Kasumi-1 (cell line): Measurements from ENCODE around the gene SLAMF7.
A peak's percentile ranks its signal among the peaks of the same experiment; 100 is the strongest.

Experiments used
- DNase-seq, 2 experiments: peaks; one replicate each; lab custom pipeline; 2025; lab: John Stamatoyannopoulos, UW

The SLAMF7 gene

DNA sequence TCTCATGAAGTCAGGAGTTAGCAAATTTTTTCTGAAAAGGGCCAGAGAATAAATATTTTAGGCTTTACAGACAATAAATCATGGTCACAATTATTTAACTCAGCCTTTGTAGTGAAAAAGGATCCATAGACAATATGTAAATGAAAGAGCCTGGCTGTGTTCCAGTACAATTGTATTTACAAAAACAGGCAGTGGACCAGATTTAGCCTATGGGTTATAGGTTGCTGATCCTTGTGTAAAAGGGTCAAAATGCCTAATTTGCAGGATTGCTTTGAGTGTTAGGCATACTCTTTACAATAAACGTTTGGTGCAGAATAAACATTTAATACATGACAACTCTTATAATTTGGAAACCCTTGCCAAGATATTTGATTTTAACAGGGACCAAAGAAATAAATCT lies 6.5 kb downstream of the SLAMF7 start:
- no peak for DNase-seq

DNA sequence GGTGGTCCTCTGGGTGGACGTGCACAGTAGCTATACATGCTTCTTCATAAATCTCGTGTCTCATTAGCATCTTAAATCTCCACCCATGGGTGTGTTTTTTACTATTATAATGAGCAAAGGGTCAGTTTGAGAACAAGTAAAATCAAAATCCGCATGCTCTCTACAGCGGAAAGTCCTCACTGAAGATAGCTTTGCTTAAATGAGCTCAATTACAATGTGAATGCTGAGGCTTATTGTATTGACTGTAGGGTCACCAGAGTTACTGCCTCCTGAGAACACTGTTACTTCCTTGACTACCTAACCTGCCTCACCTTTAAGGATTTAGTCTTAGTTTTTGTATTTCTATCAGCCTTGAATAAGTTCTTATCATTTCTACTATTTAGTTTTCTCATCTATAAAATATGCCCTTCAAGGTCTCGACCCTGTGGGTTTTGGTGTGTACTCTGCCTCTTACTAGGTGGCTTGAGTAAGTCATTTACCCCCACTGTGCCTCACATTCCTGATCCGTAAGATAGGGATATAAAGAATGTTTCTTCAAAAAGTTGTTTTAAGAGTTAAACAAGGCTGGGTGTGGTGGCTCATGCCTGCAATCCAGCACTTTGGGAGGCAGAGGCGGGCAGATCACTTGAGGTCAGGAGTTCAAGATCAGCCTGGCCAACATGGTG lies 7.9 kb downstream of the SLAMF7 start:
- no peak for DNase-seq

DNA sequence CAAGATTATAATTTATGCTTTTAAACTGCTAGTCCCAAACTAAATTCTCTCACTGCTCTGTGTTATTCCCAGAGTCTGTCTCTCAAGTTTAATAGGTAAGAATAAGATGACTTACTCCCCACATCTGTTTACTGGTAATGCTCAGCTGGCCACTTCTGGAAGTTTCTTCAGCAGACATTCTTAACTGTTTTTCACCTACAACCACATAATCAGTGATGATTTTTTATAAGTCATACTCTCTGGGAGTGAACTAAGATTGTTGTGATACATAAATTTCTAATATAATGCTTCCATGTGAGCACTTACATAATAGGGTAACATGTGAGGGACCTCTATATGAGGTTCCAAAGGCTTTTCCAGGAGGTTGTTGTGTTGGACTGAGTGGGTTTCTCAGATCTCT lies 8.7 kb downstream of the SLAMF7 start:
- no peak for DNase-seq

DNA sequence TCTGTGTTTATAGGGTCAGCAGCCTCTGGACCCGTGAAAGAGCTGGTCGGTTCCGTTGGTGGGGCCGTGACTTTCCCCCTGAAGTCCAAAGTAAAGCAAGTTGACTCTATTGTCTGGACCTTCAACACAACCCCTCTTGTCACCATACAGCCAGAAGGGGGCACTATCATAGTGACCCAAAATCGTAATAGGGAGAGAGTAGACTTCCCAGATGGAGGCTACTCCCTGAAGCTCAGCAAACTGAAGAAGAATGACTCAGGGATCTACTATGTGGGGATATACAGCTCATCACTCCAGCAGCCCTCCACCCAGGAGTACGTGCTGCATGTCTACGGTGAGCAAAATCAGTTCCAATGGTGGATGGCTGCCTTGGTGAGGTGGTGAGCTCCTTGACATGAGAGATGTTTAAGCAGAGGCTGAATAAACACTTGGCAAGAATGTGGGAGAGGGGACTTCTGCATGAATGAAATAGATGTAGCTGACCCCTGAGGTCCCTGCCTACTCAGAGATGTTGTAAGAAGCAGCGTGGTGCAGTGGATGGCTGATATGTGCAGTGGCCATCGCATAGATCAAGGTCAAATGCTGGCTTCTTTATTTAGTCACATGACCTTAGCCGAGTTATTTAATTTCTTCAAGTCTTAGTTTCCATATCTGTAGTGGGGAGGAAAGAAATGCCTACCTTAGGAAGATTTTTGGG lies 9.3 kb downstream of the SLAMF7 start:
- no peak for DNase-seq

DNA sequence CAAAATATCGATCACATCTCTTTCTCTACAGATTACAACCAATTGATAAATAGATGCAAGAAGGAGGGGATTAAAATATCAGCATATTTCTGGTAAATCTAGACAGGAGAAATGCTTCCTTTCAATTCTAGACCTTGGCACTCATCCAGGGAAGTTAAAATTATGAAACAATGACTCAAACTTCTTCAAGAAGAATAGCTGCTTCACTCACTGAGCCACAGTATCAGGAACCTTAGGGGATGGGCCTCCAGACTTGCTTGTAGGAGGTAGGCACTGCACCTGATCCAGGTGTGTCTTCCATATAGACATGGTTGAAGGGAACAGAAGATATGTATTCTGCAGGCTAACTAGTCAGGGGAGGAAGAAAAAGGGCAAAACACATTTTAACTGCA lies 9.8 kb downstream of the SLAMF7 start:
- DNase-seq, result peak; percentile 12 to 36

DNA sequence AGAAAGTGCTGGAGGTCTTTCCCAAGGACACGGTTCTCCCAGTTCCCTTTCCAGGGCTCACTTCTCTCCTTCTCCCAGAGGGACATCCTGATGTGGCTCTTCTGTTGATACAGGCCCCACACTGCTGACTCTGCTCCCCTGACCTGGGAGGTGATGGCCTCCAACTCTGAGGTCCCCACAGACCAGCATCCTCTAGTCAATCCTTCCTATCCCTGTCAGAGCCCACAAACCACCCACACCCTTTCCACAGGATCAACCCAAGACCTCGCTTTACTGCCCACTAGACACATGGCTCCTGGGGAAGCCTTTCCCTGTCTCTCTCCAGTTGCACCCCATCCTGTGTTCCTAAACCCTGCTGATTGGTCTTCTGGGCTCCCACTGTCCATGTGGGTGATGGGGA lies 11.6 kb downstream of the SLAMF7 start:
- no peak for DNase-seq

DNA sequence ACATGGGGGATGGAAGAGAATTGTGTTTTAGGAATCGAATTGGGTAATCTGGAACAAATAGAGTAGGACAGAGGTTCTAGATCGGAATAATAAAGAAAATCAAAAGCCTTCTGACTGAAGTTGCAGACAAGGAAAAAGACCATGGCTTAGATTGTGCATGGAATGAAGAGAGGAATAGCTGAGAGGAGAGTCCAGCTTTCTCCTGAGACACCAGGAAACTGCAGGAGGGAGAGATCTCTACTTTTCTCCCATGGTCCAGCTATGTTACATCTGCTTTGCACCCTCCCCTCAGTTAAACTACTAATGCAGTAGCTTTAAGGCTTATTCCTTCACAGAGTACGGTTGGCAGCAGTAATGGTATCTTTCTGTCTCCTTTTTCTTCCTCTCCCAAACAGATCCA lies 13.4 kb downstream of the SLAMF7 start:
- DNase-seq, result no peak

DNA sequence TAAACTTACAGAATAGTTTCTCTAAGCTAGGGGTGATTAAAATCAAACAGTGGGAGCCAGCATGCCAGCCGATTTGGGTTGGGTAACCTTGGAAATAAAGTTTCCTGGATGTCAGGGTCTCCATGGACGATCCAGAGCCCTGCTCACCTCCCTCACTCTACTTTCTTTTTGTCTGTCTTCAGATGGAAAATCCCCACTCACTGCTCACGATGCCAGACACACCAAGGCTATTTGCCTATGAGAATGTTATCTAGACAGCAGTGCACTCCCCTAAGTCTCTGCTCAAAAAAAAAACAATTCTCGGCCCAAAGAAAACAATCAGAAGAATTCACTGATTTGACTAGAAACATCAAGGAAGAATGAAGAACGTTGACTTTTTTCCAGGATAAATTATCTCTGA lies 13.9 kb downstream of the SLAMF7 start:
- no peak for DNase-seq

DNA sequence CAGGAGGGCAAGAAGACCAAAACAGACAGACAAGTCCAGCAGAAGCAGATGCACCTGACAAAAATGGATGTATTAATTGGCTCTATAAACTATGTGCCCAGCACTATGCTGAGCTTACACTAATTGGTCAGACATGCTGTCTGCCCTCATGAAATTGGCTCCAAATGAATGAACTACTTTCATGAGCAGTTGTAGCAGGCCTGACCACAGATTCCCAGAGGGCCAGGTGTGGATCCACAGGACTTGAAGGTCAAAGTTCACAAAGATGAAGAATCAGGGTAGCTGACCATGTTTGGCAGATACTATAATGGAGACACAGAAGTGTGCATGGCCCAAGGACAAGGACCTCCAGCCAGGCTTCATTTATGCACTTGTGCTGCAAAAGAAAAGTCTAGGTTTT lies 14.5 kb downstream of the SLAMF7 start:
- DNase-seq, result no peak

DNA sequence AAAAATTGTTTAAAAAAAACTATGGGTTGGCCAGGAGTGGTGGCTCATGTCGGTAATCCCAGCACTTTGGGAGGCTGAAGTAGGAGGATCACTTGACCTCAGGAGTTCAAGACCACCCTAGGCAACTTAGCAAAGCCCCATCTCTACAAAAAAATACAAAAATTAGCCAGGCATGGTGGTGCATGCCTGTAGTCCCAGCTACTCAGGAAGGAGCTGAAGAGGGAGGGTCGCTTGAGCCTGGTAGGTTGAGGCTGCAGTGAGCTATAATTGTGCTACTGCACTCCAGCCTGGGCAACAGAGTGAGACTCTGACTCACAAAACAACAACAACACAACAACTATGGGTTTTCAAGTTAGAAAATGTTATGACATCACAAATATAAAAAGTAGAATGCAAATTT lies 16.4 kb downstream of the SLAMF7 start:
- DNase-seq, result no peak

DNA sequence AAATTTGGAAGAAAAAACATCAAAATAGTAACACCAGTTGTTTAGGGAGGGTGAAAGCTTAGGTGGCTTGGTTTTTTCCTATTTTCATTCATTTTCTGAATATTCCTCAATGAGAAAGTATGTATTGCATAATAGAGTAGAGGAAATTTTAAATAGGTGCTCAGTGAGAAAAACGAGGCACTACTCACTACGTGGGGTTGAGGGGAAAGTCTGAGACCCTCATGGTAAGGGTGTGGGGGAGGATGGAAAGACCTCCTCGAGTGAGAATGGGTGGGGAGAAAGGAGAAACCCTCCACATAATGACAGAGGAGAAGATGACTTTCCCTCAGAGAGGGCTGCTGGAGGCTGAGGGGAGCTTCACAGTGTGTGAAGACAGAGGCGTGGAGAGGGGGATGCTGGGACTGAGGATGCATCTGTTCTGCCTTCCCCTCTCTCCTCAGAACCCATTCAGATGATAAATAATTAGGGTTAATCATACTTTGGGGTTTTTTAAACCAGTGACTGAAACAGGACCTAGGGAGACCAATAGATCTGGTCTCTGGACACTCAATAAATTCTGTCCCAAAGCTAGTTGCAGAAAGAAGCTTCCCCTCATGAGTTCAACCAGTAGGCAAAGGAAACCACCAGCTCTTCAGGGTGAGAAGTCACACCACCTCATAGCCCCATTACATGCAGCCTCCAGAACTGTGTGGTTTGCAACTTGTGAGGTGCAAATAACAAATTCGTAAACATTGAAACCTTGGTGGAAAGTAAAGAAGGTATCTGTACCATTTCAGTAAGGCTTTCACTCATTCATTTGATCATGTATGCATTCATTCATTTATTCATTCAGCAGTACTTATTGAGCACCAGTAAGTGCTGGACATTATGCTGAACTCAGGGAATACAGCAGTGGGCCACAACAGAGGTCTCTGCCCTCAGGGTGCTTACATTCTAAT lies 17.1 kb downstream of the SLAMF7 start:
- DNase-seq, result no peak

DNA sequence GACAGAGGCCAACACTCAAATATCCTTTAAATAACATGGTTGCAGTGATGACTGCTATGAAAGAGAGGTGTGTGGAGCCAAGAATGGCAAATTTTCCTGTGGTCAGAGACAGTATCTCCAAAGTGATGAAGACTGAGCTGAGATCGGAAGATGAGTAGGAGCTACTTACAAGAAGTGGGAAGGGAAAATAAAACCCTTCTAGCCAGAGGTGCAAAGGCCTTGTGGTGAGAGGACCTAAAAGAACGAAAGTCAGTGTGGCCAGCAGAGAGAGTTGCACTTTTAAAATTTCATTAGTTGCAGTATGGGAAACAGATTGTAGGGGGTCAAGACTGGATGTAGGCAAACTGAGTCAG lies 17.8 kb downstream of the SLAMF7 start:
- no peak for DNase-seq

DNA sequence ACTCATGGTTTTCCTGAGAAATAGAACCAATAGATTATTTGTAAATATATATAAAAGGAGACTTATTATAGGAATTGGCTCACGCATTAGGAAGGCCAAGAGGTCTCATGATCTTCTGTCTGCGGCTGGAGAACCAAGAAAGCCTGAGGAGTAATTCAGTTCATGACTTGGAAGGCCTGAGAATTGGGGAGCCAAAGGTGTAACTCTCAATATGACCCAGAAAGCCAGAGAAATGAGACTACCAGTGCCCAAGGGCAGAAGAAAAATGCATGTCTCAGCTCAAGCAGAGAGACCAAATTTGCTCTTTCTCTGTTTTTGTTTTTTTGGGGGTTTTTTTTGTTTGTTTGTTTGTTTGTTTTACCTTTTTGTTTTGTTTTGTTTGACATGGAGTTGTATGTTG lies 19.5 kb downstream of the SLAMF7 start:
- no peak for DNase-seq

DNA sequence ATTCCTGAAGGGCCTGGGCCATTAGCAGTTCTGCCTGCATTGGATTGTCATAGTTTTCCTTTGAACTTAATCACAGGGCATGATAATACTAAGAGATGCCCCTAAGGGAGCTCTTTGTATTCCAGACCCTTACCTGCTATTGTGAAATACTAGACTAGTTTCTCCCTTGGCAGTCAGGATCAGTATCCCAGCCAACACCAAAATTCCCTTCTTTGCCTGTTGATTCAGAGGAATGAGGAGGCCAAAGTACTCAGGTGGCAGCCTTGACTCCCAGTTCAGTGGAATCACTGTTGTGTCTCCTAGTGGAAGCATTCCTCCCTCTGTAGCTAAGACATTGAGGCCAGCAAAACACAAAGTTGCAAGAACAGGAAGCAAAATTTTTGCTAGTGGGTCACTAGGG lies 20.7 kb downstream of the SLAMF7 start:
- no peak for DNase-seq

DNA sequence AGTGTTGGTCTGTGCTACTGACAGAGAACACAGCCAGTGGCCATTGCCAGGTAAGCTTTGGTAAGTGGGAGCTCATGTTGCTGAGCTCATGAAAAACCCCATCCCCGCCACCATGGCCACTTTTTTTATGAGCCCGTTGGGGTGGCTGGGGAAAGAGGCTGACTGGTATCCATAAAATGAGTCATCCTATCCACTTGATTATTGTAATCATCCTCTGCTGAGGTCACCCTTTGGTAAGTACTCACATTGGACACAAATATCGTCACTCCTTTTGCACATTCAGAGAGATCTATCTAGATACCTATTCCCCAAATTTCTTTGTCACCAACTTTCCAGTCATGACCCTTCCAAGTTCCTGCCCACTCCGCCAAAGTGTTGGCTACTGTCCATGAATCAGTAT lies 22.0 kb downstream of the SLAMF7 start:
- no peak for DNase-seq

DNA sequence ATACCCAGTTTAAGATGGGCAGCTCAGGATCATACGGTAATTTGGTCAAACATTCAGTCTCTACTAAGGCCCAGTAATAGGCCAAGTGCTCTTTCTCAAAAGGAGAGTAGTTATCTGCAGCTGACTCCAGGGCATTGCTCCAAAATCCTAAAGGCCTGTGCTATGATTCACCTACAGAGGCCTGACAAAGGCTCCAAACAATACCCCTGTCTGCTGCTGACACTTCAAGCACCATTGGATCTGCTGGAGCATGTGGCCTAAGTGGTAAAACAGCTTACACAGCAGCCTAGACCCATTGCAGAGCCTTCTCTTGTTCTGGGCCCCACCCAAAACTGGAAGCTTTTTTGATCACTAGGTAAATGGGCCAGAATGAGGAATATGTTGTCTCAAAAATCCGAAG lies 22.8 kb downstream of the SLAMF7 start:
- no peak for DNase-seq

DNA sequence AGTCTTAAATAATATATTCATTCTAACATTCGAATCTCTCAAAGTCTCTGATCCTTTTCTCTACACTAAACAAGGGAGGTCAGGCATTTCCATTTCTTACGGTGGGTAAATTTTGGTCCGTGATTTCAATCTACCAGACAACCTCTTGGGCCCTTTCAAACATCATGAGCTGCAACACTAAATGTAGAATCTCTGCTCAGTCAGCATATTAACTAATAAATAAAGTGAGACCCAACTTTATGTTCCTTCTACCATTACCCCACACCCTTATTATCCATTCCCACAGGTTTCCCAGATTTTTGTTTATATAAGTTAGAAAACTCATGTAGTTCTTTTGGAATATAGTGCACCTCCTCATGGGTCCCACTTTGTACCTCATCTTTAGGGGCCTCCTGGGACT lies 24.9 kb downstream of the SLAMF7 start:
- DNase-seq, result no peak

DNA sequence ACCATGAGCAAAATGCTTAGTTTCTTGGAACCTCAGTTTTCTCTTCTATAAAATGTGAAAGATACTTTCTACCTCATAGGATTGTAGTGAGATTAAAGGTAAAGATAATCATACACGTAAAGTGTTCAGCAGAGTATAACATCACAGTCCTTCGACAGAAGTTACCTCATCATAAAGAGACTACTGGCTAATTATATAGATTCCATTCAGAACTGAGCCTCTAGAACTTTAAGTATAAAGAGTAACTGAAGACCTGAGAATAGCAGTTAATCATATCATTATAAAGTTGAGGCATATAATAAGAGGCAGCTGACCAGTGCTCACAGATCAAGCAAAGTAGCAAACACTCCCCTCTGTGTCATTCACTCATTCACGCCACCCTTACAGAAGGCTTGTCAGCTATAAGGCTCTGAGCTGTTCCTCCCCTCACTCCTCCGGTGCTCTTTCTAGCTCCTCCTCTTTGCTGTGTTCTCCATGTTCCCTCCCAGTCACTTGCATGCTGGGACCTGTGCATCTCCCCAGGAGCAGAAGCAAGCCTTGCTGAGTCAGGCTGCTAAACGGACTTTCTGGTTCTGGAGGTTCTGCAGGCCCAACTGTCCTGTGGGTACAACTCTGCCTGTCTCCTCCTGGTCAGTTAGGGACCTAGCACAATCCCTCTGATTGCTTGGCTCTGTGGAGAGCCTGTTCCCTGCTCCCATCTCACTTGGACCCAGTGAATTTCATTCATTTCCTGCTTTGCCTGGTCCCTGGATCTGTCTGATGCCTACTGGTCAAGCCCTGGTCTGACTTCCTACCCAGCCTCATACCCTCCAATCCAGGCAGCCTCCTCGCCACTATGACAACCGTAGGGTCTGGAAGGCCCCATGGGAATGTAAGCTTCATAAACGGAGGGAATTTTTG lies 28.6 kb downstream of the SLAMF7 start:
- no peak for DNase-seq

DNA sequence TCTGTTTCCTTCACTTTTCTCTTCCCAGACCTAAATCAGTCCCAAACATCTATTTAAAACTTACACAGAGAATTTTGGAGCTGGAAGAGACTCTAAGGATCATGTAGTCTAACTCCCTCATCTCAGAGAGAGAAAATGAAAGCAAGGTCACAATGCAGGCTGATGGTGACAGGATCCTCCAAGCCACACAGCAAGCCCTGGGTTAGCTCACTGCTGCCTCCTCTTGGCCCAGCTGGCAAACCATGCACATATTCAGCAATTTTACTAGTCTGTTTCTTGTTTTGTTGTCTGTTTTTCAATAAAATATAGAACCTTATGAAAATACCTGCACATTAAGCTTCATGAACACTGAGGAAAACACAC lies 29.2 kb downstream of the SLAMF7 start:
- peak; percentile 45 to 61 for DNase-seq

DNA sequence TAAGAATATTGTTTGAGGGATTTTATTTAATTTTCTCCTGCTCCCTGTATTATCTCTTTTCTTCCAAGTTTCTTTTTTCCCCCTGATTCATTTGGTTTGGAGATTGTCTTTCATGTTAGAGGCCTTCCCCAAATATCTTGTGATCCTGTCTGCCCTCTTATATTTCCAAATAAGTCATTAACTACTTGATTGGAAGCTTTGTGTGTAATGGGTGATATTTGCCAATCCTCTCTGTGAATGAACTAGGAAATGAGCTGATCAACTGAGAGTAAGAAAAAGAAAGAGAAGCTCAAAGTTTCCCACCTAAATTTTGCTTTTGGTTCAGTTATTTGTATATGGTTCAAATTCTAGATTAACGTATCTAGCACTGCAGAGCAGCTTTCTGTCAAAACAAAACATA lies 33.3 kb downstream of the SLAMF7 start:
- DNase-seq, result no peak

DNA sequence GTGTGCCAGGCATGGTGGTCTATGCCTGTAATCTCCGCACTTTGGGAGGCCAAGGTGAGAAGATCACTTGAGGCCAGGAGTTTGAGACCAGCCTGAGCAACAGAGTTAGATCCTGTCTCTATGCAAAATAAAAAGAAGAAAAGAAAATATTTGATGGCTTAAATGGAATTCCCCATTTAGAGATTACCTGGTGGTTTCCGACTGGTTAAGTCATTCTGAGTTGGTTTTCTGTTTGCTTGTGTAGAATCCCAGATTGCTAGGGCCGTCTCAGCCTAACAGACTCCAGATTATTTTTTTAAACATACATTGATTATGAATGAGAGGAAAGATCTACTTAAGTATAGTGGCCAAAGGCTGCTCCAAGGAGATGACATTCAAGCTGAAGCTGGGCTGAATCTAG lies 34.0 kb downstream of the SLAMF7 start:
- no peak for DNase-seq
